PC-9 (cell line): ENCODE results near the gene GMDS. TPM values are rescaled to one million over a fixed set of nuclear protein-coding genes. Genes with fewer than 3 reads are reported as not detected.
A peak's percentile ranks its signal among the peaks of the same experiment; 100 is the strongest.

ENCODE experiments used
- BruUV-seq: library from RNA; stranded (reverse); fragments of 400-500 nt; replicated peaks from 2 replicates; lab custom pipeline; 2021; lab: Mats Ljungman, UMichigan
- CTCF ChIA-PET: fragments of 300-600 bp; sonication (Branson Sonifier 250); formaldehyde crosslinking; loops from one replicate; lab custom pipeline; 2022; ENCODE audit warnings: antibody characterized with exemption; lab: Charles Lee
- POLR2A ChIA-PET: fragments of 300-600 bp; sonication (Branson Sonifier 250); formaldehyde crosslinking; loops from one replicate; lab custom pipeline; 2022; ENCODE audit warnings: antibody characterized with exemption; ENCODE audit not compliant: unreplicated experiment; lab: Charles Lee
- DNase-seq, 2 experiments: peaks; one replicate each; pipeline versions ENCODE4 v3.0.0 to v3.0.0-alpha.2; 2015 to 2022; ENCODE audit warnings: mixed read lengths in 1 of 2
- H2AFZ ChIP-seq: fragments of 200-600 bp; sonication (generic); 2 replicates; pipeline ENCODE4 v1.8.1; 2017; ENCODE audit warnings: antibody characterized with exemption
- H3F3A ChIP-seq: fragments of 200-600 bp; sonication (generic); 2 replicates; pipeline ENCODE4 v1.8.1; 2017; ENCODE audit warnings: antibody characterized with exemption, mild to moderate bottlenecking, low read depth; ENCODE audit not compliant: insufficient read depth
- H3K27ac ChIP-seq: fragments of 200-600 bp; sonication (generic); 2 replicates; pipeline ENCODE4 v1.6.1; 2016; ENCODE audit warnings: mixed run types
- H3K27me3 ChIP-seq: fragments of 200-600 bp; sonication (generic); 2 replicates; pipeline ENCODE4 v1.6.1; 2016; ENCODE audit warnings: low read depth, mixed run types; ENCODE audit not compliant: insufficient read depth
- H3K36me3 ChIP-seq: fragments of 200-600 bp; sonication (generic); 2 replicates; pipeline ENCODE4 v1.6.1; 2016; ENCODE audit warnings: low read depth, mixed run types
- H3K4me1 ChIP-seq: fragments of 200-600 bp; sonication (generic); replicated peaks from 2 replicates; pipeline ENCODE4 v1.6.1; 2016; ENCODE audit warnings: mixed run types; ENCODE audit not compliant: insufficient read depth
- H3K4me2 ChIP-seq: fragments of 200-600 bp; sonication (generic); 2 replicates; pipeline ENCODE4 v1.6.1; 2017; ENCODE audit warnings: mixed run types
- H3K4me3 ChIP-seq: fragments of 200-600 bp; sonication (generic); 2 replicates; pipeline ENCODE4 v1.6.1; 2016; ENCODE audit warnings: mixed run types
- H3K79me2 ChIP-seq: fragments of 200-600 bp; sonication (generic); 2 replicates; pipeline ENCODE4 v1.6.1; 2017; ENCODE audit warnings: low read depth, mixed run types
- H3K9me2 ChIP-seq: fragments of 200-600 bp; sonication (generic); 2 replicates; pipeline ENCODE4 v1.8.1; 2017; ENCODE audit warnings: mild to moderate bottlenecking; ENCODE audit not compliant: insufficient read depth
- H3K9me3 ChIP-seq: fragments of 200-600 bp; sonication (generic); 2 replicates; pipeline ENCODE4 v1.8.1; 2016; ENCODE audit warnings: low read depth; ENCODE audit not compliant: insufficient read depth
- H4K20me1 ChIP-seq: fragments of 200-600 bp; sonication (generic); 2 replicates; pipeline ENCODE4 v1.8.1; 2017; ENCODE audit not compliant: insufficient read depth
- CTCF ChIP-seq: fragments of 200-600 bp; sonication (generic); conservative IDR thresholded peaks from 2 replicates; pipeline ENCODE4 v1.6.1; 2017; ENCODE audit warnings: mixed run types, antibody characterized with exemption, mild to moderate bottlenecking, moderate library complexity
- EZH2 ChIP-seq: fragments of 200-600 bp; sonication (generic); IDR thresholded peaks from 2 replicates; pipeline ENCODE4 v1.8.0; 2017; ENCODE audit warnings: antibody characterized with exemption, low read depth
- intact Hi-C: fragments of 100-400 bp; cut with micrococcal nuclease; formaldehyde crosslinking; loops from one replicate; pipeline ENCODE4 v1.10.0; 2022; ENCODE audit not compliant: unreplicated experiment
- total RNA-seq: library from RNA; stranded (reverse); gene quantifications from 2 replicates; pipeline ENCODE4 v1.2.3, GENCODE V29; 2021

The GMDS gene
- total RNA-seq, 1 experiment from 2014 or later, result 30.1 TPM

- Histone ChIP-seq H4K20me1 (no peaks in the 10 kb centered on the region), H3K4me3 (no peak overlapping the region), H3F3A (0 out of 2 replicates have a peak, but pooled peaks cover 3% of the 10 kb centered on the region), H3K27ac (no peak overlapping the region), H3K4me2 (no peak overlapping the region), H3K9me2 (no peaks in the 10 kb centered on the region), H3K27me3 (no peaks in the 10 kb centered on the region), H3K4me1 (no peaks in the 10 kb centered on the region), H3K36me3 (no peaks in the 10 kb centered on the region), H3K9me3 (no peaks in the 10 kb centered on the region), H2AFZ (no peak overlapping the region), H3K79me2 (no peaks in the 10 kb centered on the region)
- POLR2A ChIA-PET, result interaction anchor here (0.5 to 0.6 kb wide), 2 partner anchors 490 to 589 kb away, joined by 9 to 22 read pairs; no protein-coding TSS in a partner anchor
- intact Hi-C loops, result loop anchor here (1.0 to 10.0 kb wide), 8 partner anchors 92 to 508 kb away; no protein-coding TSS in a partner anchor
- BruUV-seq, result no TSS peak
- no peak for DNase-seq
- no peak for TF ChIP-seq EZH2
- TF ChIP-seq CTCF, result 0 out of 2 replicates have a peak, but pooled peaks have one; percentile 12
- CTCF ChIA-PET, result interaction anchor here (0.6 to 1.2 kb wide), 4 partner anchors 249 to 418 kb away, joined by 3 to 10 read pairs (median 6); no protein-coding TSS in a partner anchor
These were observed 140.9 kb downstream of the GMDS start for GRCh38 chr6:2104524-2104880.

DNA sequence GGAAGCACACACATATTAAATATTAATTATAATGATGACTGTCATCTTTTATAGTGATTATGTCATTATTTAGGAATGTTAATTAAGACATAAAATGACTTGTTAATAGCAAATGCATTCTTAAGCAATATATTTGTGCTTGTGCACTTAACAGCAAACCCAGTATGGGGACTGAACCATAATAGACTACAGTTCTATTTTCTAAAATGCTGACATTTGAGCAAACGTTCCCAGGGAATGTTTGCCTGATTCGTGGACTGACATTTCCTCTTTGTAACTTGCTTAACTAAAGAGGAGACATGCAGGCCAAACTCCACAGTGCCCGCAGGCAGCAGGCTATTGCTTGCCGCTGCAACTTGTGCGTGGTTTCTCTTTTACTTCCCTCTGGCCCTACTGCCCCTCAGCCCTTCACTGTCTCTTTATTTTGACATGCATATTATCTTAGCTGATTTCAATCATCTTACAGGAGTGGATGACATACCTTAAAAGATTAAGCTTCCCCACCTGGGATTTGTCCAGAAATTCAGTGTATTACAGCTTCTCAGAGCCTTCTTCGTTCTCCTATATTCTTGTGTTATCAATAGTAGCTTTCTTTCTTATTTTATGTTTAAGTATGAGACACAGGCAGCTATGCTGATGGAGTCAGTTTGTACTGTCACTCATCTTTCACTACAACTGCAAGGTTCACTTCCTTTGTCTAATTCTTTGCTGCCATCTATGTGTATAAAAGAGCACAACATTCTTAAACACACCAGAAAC, 141.5 kb downstream of the GMDS start:
- H3K4me3 ChIP-seq, result no peak overlapping the region
- H3K27me3 ChIP-seq, result no peaks in the 10 kb centered on the region
- H4K20me1 ChIP-seq, result no peaks in the 10 kb centered on the region
- no peaks in the 10 kb centered on the region for H3K36me3 ChIP-seq
- TF ChIP-seq EZH2 (no peak), CTCF (peak; percentile 67)
- no peak overlapping the region for H3K27ac ChIP-seq
- intact Hi-C loops, result loop anchor here (1.0 to 10.0 kb wide), 8 partner anchors 93 to 507 kb away; no protein-coding TSS in a partner anchor
- H3K9me3 ChIP-seq, result no peaks in the 10 kb centered on the region
- H3K4me1 ChIP-seq, result no peaks in the 10 kb centered on the region
- peak; percentile 3 to 37 for DNase-seq
- no peak overlapping the region for H2AFZ ChIP-seq
- ChIA-PET CTCF (interaction anchor here (0.6 to 1.2 kb wide), 4 partner anchors 250 to 417 kb away, joined by 3 to 10 read pairs (median 6); no protein-coding TSS in a partner anchor), POLR2A (interaction anchor here (0.5 to 0.6 kb wide), 2 partner anchors 490 to 590 kb away, joined by 9 to 22 read pairs; no protein-coding TSS in a partner anchor)
- no TSS peak for BruUV-seq
- 0 out of 2 replicates have a peak, but pooled peaks cover 3% of the 10 kb centered on the region for H3F3A ChIP-seq
- no peaks in the 10 kb centered on the region for H3K9me2 ChIP-seq
- H3K4me2 ChIP-seq, result no peak overlapping the region
- no peaks in the 10 kb centered on the region for H3K79me2 ChIP-seq

GRCh38 chr6:2102966-2103365, 142.4 kb downstream of the GMDS start:
- H4K20me1 ChIP-seq, result no peaks in the 10 kb centered on the region
- POLR2A ChIA-PET, result no interaction called here
- H3K36me3 ChIP-seq, result no peaks in the 10 kb centered on the region
- CTCF ChIA-PET, result interaction anchor here (0.6 kb wide), 1 partner anchor 32 kb away, joined by 3 read pairs; no protein-coding TSS in a partner anchor
- H2AFZ ChIP-seq, result no peak overlapping the region
- BruUV-seq, result no TSS peak
- H3K4me2 ChIP-seq, result no peak overlapping the region
- TF ChIP-seq EZH2 (no peak), CTCF (no peak)
- H3K27ac ChIP-seq, result no peak overlapping the region
- H3K9me3 ChIP-seq, result no peaks in the 10 kb centered on the region
- no peaks in the 10 kb centered on the region for H3K4me1 ChIP-seq
- intact Hi-C loops, result loop anchor here (5.0 to 10.0 kb wide), 4 partner anchors 186 to 416 kb away; no protein-coding TSS in a partner anchor
- no peak for DNase-seq
- no peaks in the 10 kb centered on the region for H3K27me3 ChIP-seq
- no peaks in the 10 kb centered on the region for H3K9me2 ChIP-seq
- no peaks in the 10 kb centered on the region for H3K79me2 ChIP-seq
- H3F3A ChIP-seq, result 0 out of 2 replicates have a peak, but pooled peaks cover 3% of the 10 kb centered on the region
- H3K4me3 ChIP-seq, result no peak overlapping the region
